ENCODE data around the gene MRPS10.

The MRPS10 gene

DNA sequence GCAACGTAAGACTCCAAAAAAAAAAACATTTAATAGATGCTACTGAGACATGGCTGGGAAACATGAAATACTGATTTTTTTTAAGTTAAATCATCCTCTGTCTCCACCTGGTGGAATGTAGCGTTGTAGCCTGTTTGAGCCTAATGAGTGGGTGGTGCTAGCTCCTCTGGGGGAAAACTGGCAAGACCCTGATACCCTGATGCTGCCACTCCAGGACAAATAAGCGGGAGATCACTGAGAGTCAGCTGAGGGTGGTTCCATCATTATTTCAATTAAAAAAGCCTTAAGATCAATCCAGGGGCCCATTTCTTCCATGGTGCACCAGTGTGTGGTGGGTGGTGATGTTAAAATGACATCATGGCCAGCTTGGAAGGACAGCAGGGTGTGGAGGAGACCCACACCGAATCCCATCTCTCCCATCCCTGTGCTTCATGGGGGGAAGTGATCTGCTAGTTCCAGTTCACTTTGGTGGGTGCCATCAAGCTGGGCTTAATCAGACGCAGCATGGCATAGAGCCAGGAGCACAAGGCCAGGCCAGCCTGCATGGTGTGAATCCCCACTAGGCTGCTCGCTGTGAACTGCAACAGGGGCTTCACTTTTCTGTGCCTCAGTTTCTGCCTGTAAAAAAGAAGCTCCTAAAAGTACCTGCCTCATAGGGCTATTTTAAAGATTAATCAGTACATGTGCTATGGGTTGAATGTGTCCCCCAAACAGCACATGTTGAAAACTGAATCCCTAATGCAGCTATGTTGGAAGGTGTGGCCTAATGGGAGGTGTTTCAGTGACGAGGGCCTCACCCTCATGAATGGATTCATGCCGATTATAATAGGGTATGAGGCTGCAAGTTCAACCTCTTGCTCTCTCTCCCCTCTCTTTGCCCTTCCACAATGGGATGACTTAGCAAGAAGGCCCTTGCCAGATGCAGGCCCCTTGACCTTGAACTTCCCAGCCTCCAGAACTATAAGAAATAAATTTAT lies 13.0 kb upstream of the MRPS10 start:
- no peak overlapping the region for H3K4me3 ChIP-seq (replicated peaks; ENCODE audit: low read depth, low read length)
- peak; percentile 27 for DNase-seq (ENCODE audit: low read depth)
- TF ChIP-seq, protein P1, sequence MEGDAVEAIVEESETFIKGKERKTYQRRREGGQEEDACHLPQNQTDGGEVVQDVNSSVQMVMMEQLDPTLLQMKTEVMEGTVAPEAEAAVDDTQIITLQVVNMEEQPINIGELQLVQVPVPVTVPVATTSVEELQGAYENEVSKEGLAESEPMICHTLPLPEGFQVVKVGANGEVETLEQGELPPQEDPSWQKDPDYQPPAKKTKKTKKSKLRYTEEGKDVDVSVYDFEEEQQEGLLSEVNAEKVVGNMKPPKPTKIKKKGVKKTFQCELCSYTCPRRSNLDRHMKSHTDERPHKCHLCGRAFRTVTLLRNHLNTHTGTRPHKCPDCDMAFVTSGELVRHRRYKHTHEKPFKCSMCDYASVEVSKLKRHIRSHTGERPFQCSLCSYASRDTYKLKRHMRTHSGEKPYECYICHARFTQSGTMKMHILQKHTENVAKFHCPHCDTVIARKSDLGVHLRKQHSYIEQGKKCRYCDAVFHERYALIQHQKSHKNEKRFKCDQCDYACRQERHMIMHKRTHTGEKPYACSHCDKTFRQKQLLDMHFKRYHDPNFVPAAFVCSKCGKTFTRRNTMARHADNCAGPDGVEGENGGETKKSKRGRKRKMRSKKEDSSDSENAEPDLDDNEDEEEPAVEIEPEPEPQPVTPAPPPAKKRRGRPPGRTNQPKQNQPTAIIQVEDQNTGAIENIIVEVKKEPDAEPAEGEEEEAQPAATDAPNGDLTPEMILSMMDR (IDR thresholded peaks at IDR 0.05; ENCODE audit: low read length, missing control alignments), result peak; percentile 45

DNA sequence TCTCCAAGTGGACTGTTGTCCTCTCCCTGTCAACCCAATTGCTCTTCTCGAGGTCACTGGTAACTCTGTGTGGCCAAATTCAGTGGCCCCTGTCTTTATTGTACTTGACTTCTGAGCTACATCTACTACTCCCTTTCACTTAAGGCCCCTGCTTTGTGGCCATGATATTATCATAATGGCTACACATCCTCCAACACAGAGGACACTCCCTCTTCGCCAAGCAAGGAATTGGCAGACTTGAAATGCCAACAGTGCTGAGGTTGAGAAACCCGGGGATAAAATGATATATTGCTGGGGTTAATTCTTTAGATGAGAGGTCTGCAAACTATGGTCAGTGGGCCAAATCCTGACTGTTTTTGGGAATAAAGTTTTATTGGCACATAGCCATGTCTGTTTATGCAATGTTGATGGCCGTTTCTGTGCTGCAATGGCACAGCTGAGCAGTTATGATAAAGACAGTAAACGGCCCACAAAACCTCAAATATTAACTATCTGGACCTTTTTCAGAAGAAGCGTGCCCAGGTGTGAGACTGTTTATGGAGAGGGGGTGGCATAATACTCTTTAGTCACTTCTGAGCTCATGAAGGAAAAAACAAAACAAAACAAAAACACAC lies 12.0 kb upstream of the MRPS10 start:
- TF ChIP-seq, protein P1 (IDR thresholded peaks at IDR 0.05; ENCODE audit: low read length, missing control alignments), result no peak
- no peak overlapping the region for H3K4me3 ChIP-seq (replicated peaks; ENCODE audit: low read depth, low read length)
- no peak for DNase-seq (ENCODE audit: low read depth)

DNA sequence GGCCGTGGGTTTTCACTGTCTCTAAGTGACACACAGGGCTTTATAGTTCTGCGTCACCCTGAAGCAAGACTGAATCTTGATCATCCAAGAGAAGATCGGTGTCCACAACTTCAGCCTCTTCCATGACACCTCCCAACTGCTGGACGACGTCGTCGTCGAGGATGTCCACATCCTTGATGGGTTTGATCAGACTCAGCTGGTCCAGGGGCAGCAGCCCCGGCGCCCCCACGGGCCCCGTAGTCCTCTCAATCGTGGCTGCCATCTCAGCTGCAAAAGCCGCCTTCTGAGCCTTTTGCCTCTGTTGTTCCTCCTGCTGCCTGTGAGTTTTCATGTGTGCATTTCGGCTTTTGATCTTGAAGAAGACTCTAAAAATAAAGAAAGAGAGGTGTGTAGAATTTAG lies 10.6 kb upstream of the MRPS10 start:
- no peak for DNase-seq (ENCODE audit: low read depth)
- no peak overlapping the region for H3K4me3 ChIP-seq (replicated peaks; ENCODE audit: low read depth, low read length)
- TF ChIP-seq, protein P1 (IDR thresholded peaks at IDR 0.05; ENCODE audit: low read length, missing control alignments), result no peak

DNA sequence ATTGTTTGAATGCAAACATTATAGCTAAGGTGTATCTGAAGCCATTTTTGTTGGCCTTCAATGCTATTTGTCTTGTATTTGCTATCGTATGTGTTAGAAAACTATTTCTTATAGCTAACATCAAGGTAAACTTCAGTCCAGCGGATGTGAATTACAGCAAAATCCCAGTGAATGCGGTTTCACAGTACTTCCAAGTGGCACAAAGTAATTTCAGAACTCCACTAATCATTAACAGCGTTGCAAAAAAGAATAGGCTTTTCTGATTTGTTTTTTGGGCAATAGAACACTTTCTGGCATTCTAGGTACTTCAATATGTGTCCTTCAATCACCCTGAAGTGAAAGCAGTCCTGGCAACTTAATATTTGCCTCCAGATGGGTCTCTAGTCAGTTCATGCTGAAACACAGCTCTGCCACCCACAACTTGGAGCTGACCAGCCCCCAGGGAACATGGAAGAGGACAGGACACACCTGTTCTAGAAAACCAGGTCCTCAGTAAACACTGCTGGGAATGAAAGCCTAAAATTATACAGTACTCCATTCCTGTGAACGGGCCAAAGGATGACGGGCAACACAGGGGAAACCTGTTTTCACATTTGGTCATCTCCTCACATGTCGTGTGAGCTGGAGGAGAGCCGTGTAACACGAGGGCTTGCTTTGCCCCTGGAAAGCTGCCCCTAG lies 9.7 kb upstream of the MRPS10 start:
- no peak for DNase-seq (ENCODE audit: low read depth)
- TF ChIP-seq, protein P1 (IDR thresholded peaks at IDR 0.05; ENCODE audit: low read length, missing control alignments), result no peak
- H3K4me3 ChIP-seq (replicated peaks; ENCODE audit: low read depth, low read length), result no peak overlapping the region

DNA sequence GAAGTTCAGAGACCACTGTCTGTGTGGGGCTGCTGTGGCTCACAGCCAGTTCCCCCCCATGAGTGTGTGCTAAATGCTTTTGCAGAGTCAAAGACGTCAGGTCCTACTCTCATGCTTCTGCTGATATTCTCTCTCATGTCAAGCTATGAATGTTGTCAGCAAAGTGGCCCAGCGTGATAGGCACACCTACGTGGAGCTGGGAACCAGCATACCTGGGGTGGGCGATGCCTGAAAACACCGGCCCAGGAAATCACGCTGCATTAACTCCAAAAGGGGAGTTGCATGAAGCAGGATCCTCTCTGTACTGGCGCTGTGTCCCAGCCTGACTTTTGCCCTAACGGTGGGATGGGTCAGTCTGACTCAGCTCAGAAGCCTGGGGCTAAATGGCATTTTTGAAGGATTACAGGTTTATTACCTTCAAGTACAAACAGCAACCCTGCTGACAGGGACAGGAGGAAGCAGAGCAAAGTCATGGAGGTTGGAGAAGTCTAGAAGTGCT lies 9.0 kb upstream of the MRPS10 start:
- no peak for DNase-seq (ENCODE audit: low read depth)
- TF ChIP-seq, protein P1 (IDR thresholded peaks at IDR 0.05; ENCODE audit: low read length, missing control alignments), result no peak
- H3K4me3 ChIP-seq (replicated peaks; ENCODE audit: low read depth, low read length), result no peak overlapping the region

DNA sequence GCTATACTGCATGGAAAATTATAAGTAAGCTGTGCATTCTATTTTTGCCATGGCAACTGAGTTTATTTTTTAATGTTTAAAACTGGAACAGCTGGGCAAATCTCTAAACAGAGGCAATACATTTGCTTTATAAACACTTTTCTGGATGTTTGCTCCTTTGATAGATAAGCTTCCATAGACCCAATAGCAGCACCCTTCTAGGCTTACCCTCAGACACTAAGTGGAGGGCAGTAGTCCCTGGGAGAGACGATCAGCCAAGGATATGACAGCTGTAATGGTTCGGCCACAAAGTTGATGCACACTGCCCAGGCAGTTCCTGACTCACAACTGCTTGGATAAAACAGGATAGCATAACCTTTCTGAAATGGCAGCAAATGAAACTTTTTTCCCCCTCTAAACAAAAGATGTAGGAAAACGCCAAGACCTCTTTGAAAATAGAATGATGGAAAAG lies 8.5 kb upstream of the MRPS10 start:
- DNase-seq (ENCODE audit: low read depth), result peak; percentile 28
- H3K4me3 ChIP-seq (replicated peaks; ENCODE audit: low read depth, low read length), result no peak overlapping the region
- TF ChIP-seq, protein P1 (IDR thresholded peaks at IDR 0.05; ENCODE audit: low read length, missing control alignments), result no peak

Measured in fibroblast of pulmonary artery (primary cell).